ENCODE measurements around the gene AIM2.
"Not testable (repeated sequence)": the region's sequence is repeated elsewhere in the genome, so short reads cannot be mapped to it uniquely, and the experiment has no call there.

The AIM2 gene, protein sequence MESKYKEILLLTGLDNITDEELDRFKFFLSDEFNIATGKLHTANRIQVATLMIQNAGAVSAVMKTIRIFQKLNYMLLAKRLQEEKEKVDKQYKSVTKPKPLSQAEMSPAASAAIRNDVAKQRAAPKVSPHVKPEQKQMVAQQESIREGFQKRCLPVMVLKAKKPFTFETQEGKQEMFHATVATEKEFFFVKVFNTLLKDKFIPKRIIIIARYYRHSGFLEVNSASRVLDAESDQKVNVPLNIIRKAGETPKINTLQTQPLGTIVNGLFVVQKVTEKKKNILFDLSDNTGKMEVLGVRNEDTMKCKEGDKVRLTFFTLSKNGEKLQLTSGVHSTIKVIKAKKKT

DNA sequence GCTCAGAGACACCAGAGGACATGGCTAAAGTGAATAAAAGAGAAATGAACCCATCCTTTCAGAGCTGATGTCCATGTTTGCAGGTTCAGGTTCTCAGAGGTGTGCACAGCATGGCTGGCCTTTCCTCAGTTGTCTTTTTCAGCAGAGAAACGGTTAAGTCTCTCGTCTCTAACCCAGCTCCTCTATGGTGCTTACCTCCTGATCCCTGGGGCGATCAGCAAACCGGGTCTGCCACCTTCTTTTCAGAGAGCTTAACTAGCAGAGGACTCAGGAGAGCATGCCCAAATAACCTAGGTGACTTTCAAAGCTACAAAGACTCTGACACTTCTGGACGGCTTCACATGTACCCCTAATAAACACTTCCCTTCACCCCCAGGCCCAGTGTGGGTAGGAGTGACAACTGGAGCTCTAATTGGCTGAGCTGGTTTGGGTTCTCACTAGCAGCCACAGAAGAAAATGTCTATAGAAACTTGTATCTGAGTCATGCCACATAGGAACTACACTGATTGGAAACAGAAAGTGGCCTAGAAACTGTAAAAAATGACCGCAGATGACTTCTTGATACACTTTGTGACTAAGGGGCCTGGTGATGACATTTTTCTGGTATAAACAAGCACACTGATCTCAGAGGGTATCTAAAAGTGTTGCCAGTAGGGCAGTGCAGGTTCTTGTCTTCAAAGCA, at the start of gene AIM2:
TSS of gene AIM2 (minus strand) at position 329 of the 682 bp plus-strand sequence. CDS start 3,267 bp downstream, outside the sequence.
- H3K9me3 ChIP-seq: no peaks in the 10 kb centered on the region
- no peak within 1 kb of the TSS for H3K4me3 ChIP-seq
- no peaks in the 10 kb centered on the region for H3K27me3 ChIP-seq
- H3K27ac ChIP-seq: no peak within 1 kb of the TSS
- H3K4me2 ChIP-seq: no peak within 1 kb of the TSS
- TF ChIP-seq Cebpa-rat (IDR thresholded peaks at IDR 0.05): no peak
- H4K20me1 ChIP-seq: no peaks in the 10 kb centered on the region
- no peak within 1 kb of the TSS for H3K9ac ChIP-seq
- no peaks in the 10 kb centered on the region for H3K36me3 ChIP-seq
- peaks cover 5% of the 10 kb centered on the region for H3K4me1 ChIP-seq

DNA sequence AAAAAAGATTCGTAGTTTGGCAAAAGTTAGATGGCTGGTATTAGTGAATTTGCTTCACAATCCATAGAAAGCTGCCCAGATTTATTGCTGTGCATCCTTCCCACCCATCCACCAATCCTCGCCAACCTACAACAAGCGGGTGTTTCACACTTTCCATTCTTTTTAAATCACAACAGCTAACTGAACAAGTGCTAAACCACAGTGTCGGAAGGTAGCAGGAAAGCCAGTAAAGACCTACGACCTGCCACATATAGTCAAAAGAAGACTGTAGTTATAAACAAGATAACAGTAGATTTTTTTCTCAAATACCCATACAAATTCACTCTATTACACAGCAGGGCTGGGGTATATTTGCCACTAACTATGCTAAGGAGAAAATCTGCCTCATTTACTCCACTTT, 47.0 kb upstream of the AIM2 start:
- no peaks in the 10 kb centered on the region for H3K4me1 ChIP-seq
- H3K4me2 ChIP-seq: no peak overlapping the region
- no peak overlapping the region for H3K9ac ChIP-seq
- no peak overlapping the region for H3K4me3 ChIP-seq
- H3K36me3 ChIP-seq: no peaks in the 10 kb centered on the region
- no peak overlapping the region for H3K27ac ChIP-seq
- H3K27me3 ChIP-seq: no peaks in the 10 kb centered on the region
- no peaks in the 10 kb centered on the region for H3K9me3 ChIP-seq
- TF ChIP-seq Cebpa-rat (IDR thresholded peaks at IDR 0.05): no peak
- H4K20me1 ChIP-seq: no peaks in the 10 kb centered on the region

DNA sequence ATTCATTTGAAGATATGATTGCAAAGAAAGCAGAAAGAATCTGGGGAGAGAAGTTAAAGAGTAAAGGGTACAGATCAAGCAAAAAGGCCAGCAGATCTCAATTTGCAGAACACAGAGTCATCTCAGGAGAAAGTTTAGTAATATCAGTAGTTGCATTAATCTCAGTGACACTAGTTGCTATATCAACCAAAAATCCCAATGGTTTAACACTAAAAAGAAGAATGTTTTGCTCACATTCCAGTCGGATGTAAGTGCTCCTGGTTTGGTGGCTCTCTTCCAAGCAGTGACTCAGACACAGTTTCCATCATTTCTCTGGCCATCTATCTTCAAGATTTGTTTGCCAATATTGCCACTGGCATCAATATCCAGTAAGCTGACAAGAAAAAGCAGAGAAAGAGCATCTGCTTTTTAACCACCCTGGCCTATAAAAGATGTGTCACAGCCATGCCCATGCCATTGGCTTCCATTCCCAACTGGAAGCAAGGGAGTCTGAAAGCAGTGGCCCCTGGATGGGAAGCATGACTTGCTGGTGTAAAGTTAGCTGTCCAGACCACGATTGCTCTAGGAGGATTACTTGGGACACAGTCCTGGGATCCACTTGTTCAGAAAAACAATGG, 45.5 kb upstream of the AIM2 start:
- Histone ChIP-seq H3K9me3 (no peaks in the 10 kb centered on the region), H4K20me1 (no peaks in the 10 kb centered on the region), H3K4me1 (no peaks in the 10 kb centered on the region), H3K27ac (no peak overlapping the region), H3K27me3 (no peaks in the 10 kb centered on the region), H3K4me3 (no peak overlapping the region), H3K4me2 (no peak overlapping the region), H3K36me3 (no peaks in the 10 kb centered on the region), H3K9ac (no peak overlapping the region)
- no peak for TF ChIP-seq Cebpa-rat (IDR thresholded peaks at IDR 0.05)

DNA sequence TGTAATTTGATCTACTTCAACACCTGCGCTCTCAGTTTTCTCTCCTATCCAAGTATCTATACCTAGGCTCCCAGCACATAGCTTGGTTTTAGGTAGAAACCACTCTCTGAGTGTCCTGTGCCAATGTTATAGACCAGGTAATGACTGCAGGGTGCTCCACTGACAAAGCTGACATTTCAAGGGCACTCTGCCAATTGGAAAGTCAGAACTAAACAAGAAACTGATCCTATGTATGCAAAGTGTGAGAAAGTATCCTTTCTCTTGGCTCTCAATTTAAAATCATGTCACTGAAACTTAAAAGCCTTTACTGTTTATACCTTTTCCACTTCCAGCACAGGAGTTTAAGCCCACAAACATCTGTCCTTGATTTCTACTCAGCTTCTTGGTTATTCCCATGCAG, 45.0 kb upstream of the AIM2 start:
- H3K27me3 ChIP-seq: no peaks in the 10 kb centered on the region
- H3K27ac ChIP-seq: no peak overlapping the region
- no peaks in the 10 kb centered on the region for H3K36me3 ChIP-seq
- H3K9me3 ChIP-seq: no peaks in the 10 kb centered on the region
- H3K4me3 ChIP-seq: no peak overlapping the region
- TF ChIP-seq Cebpa-rat (IDR thresholded peaks at IDR 0.05): no peak
- H3K9ac ChIP-seq: no peak overlapping the region
- no peak overlapping the region for H3K4me2 ChIP-seq
- H3K4me1 ChIP-seq: no peaks in the 10 kb centered on the region
- no peaks in the 10 kb centered on the region for H4K20me1 ChIP-seq

DNA sequence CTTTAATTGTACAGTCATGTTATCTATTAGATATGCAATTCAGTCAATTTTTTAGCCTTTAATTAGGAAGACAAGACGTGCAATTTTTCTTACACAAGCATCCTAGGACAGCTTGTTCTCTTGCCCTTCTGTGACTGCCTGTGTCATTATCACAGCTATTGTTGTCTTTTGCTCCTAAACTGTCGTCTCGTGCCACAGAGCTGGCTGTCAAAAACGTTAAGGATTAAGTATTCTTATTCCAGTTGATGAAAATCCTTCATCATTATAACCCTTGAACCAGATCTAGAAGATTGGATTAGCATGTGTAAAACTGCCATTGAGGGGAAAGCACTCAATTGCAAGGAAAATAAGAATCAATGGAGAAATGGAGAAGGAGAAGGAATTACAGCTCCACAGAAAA, 43.8 kb upstream of the AIM2 start:
- H3K9ac ChIP-seq: no peak overlapping the region
- no peaks in the 10 kb centered on the region for H3K9me3 ChIP-seq
- no peak for TF ChIP-seq Cebpa-rat (IDR thresholded peaks at IDR 0.05)
- no peak overlapping the region for H3K27ac ChIP-seq
- H4K20me1 ChIP-seq: no peaks in the 10 kb centered on the region
- no peaks in the 10 kb centered on the region for H3K36me3 ChIP-seq
- no peaks in the 10 kb centered on the region for H3K4me1 ChIP-seq
- no peak overlapping the region for H3K4me3 ChIP-seq
- no peaks in the 10 kb centered on the region for H3K27me3 ChIP-seq
- no peak overlapping the region for H3K4me2 ChIP-seq

DNA sequence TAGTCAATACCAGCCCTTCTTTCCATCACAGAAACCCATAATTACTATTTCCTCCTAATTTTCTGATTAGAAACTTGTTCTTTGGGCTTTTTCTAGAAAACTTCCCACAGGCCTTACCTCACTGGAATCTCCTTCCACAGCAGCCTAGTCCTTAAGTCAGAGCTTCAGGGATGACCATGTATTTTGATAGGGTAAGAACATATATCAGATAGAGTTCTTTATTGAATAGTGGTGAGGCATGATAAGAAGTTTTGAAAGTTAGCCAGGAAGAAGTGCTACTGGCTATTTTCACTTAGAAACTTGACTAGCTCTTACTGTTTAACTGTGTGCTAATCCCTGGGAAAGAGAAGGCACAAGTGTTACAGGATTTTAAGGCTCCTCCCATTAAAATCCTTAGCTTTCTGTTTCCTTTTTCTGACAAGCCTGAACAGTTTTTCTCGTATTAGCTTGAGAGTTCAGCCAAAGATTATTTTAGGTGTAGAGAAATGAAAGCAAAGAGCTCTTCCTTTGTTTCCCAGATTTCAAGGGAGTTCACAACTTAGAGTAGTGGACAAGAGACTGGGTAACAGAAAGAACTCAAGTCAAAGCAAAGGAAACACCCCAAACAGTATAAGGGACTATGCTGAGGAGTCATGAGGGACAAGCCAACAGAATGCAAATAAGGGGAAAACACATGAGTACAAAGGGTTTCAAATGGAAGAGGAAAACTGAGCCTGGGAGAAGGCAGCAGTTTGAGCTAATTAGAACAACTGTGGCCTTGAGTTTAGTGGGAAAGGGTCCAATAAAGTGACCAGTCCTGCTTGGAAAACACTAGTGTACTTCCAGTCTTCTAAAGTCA, 37.2 kb upstream of the AIM2 start:
- Histone ChIP-seq H3K36me3 (no peaks in the 10 kb centered on the region), H3K4me1 (no peaks in the 10 kb centered on the region), H3K4me2 (no peak overlapping the region), H3K4me3 (no peak overlapping the region), H3K27ac (no peak overlapping the region), H3K27me3 (no peaks in the 10 kb centered on the region), H3K9ac (no peak overlapping the region), H4K20me1 (no peaks in the 10 kb centered on the region), H3K9me3 (no peaks in the 10 kb centered on the region)
- no peak for TF ChIP-seq Cebpa-rat (IDR thresholded peaks at IDR 0.05)

DNA sequence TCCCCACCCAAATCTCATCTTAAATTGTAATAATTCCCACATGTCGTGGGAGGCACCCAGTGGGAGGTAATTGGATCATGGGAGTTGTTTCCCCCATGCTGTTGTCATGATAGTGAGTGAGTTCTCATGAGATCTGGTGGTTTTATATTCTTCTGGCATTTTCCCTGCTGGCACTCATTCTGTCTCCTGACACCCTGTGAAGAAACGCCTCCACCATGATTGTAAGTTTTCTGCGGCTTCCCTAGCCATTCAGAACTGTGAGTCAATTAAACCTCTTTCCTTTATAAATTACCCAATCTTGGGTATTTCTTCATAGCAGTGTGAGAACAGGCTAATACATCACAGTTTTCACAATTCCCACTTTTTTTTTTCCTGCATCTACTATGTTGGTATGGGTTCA, 26.5 kb upstream of the AIM2 start:
- not testable (repeated sequence) for H3K27ac ChIP-seq, H3K36me3 ChIP-seq, H4K20me1 ChIP-seq, H3K4me1 ChIP-seq, H3K4me2 ChIP-seq, H3K9ac ChIP-seq, H3K27me3 ChIP-seq, H3K4me3 ChIP-seq, H3K9me3 ChIP-seq

DNA sequence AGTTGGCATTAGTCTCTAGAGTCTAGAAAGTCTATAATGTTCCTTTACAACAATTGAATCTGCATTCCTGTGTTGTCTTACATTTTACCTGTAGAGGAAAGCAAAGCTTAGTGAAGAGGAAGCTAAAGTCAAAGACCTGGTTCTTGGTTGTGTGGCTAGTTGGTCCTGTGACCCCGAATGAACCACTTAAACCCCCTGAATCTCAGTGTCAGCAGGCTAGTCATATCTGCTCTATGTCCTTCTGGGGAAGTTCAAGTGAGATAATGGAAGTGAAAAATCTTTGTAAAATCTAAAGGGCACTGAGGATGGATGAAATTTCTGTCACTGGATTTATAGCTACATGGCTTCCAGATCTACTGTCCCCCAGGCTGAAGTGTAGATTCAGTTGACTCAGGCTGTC, 24.0 kb upstream of the AIM2 start:
- Histone ChIP-seq H3K9ac (no peak overlapping the region), H3K4me3 (no peak overlapping the region), H3K4me2 (no peak overlapping the region), H4K20me1 (no peaks in the 10 kb centered on the region), H3K36me3 (no peaks in the 10 kb centered on the region), H3K4me1 (no peaks in the 10 kb centered on the region), H3K9me3 (no peaks in the 10 kb centered on the region; the same call in 1 of the 2 replicates), H3K27me3 (no peaks in the 10 kb centered on the region), H3K27ac (no peak overlapping the region)
- TF ChIP-seq Cebpa-rat (IDR thresholded peaks at IDR 0.05): no peak

DNA sequence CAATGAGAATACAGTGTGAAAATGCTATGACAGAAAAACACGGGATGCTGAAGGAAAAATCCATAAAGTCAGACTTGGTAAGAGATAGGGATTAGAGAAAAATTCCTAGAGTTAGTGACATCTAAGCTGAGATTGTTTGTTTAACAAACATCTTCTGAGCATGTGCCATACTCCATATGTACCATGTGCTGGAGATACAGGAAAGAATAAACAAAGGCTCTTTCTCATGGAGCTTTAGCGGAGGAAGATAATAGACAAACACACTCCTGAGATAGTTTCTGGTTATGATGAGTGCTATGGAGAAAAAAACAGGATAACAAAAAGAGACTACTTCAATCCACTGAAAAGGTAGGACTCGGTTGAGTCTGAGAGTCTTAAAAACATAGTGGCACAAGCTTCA, 22.0 kb upstream of the AIM2 start:
- TF ChIP-seq Cebpa-rat (IDR thresholded peaks at IDR 0.05): no peak
- H3K9ac ChIP-seq: no peak overlapping the region
- no peak overlapping the region for H3K27ac ChIP-seq
- H4K20me1 ChIP-seq: no peaks in the 10 kb centered on the region
- H3K27me3 ChIP-seq: no peaks in the 10 kb centered on the region
- H3K36me3 ChIP-seq: no peaks in the 10 kb centered on the region
- H3K4me3 ChIP-seq: no peak overlapping the region
- H3K4me2 ChIP-seq: no peak overlapping the region
- H3K9me3 ChIP-seq: no peaks in the 10 kb centered on the region
- no peaks in the 10 kb centered on the region for H3K4me1 ChIP-seq

Data from BLaER1 (cell line).